Measurements from ENCODE around the gene SLX9.

Gene SLX9

GRCh38 chr21:44898011-44898488 lies 41.8 kb upstream of the SLX9 start:
- no peak for TF ChIP-seq GATA1 (IDR thresholded peaks at IDR 0.05; ENCODE audit: low read depth, low read length)
- no peak for DNase-seq

GRCh38 chr21:44898851-44899767 lies 40.7 kb upstream of the SLX9 start:
- TF ChIP-seq GATA1 (IDR thresholded peaks at IDR 0.05; ENCODE audit: low read depth, low read length) (no peak), POLR2A (IDR thresholded peaks at IDR 0.05; ENCODE audit: low read length) (no peak)
- DNase-seq = no peak

- no peak for TF ChIP-seq GATA1 (IDR thresholded peaks at IDR 0.05; ENCODE audit: low read depth, low read length)
- TF ChIP-seq POLR2A (IDR thresholded peaks at IDR 0.05; ENCODE audit: low read length) = no peak
- DNase-seq = no peak
These were observed 39.9 kb upstream of the SLX9 start for GRCh38 chr21:44899768-44900558.

- no peak for TF ChIP-seq POLR2A (IDR thresholded peaks at IDR 0.05; ENCODE audit: low read length)
- no peak for TF ChIP-seq GATA1 (IDR thresholded peaks at IDR 0.05; ENCODE audit: low read depth, low read length)
- no peak for DNase-seq
These were observed 39.1 kb upstream of the SLX9 start for GRCh38 chr21:44900559-44901251.

GRCh38 chr21:44901391-44902074 lies 38.3 kb upstream of the SLX9 start:
- no peak for DNase-seq

GRCh38 chr21:44902268-44903049 lies 37.4 kb upstream of the SLX9 start:
- TF ChIP-seq POLR2A (IDR thresholded peaks at IDR 0.05; ENCODE audit: low read length) (no peak), GATA1 (IDR thresholded peaks at IDR 0.05; ENCODE audit: low read depth, low read length) (no peak)
- no peak for DNase-seq

More at GRCh38 chr21:44901391-44902074, 38.3 kb upstream of the SLX9 start:
- TF ChIP-seq GATA1 (IDR thresholded peaks at IDR 0.05; ENCODE audit: low read depth, low read length) (no peak), POLR2A (IDR thresholded peaks at IDR 0.05; ENCODE audit: low read length) (no peak)

- no peak for DNase-seq
- TF ChIP-seq POLR2A (IDR thresholded peaks at IDR 0.05; ENCODE audit: low read length) (no peak), GATA1 (IDR thresholded peaks at IDR 0.05; ENCODE audit: low read depth, low read length) (no peak)
These were observed 36.7 kb upstream of the SLX9 start for GRCh38 chr21:44903050-44903685.

GRCh38 chr21:44903689-44904088 lies 36.1 kb upstream of the SLX9 start:
- DNase-seq = no peak
- no peak for TF ChIP-seq POLR2A (IDR thresholded peaks at IDR 0.05; ENCODE audit: low read length)
- no peak for TF ChIP-seq GATA1 (IDR thresholded peaks at IDR 0.05; ENCODE audit: low read depth, low read length)

- no peak for TF ChIP-seq POLR2A (IDR thresholded peaks at IDR 0.05; ENCODE audit: low read length)
- no peak for TF ChIP-seq GATA1 (IDR thresholded peaks at IDR 0.05; ENCODE audit: low read depth, low read length)
- no peak for DNase-seq
These were observed 35.5 kb upstream of the SLX9 start for GRCh38 chr21:44904141-44904923.

GRCh38 chr21:44905016-44905727 lies 34.7 kb upstream of the SLX9 start:
- TF ChIP-seq POLR2A (IDR thresholded peaks at IDR 0.05; ENCODE audit: low read length) = no peak
- no peak for DNase-seq

GRCh38 chr21:44905728-44906090 lies 34.1 kb upstream of the SLX9 start:
- TF ChIP-seq GATA1 (IDR thresholded peaks at IDR 0.05; ENCODE audit: low read depth, low read length) = no peak
- no peak for TF ChIP-seq POLR2A (IDR thresholded peaks at IDR 0.05; ENCODE audit: low read length)
- DNase-seq = no peak

All from erythroblast (primary cell).